Measurements from ENCODE around the gene TSPAN16. TPM values are rescaled to one million over a fixed set of nuclear protein-coding genes. Genes with fewer than 3 reads are reported as not detected.

Gene TSPAN16
- total RNA-seq, 8 experiments from 2014 or later = not detected

DNA sequence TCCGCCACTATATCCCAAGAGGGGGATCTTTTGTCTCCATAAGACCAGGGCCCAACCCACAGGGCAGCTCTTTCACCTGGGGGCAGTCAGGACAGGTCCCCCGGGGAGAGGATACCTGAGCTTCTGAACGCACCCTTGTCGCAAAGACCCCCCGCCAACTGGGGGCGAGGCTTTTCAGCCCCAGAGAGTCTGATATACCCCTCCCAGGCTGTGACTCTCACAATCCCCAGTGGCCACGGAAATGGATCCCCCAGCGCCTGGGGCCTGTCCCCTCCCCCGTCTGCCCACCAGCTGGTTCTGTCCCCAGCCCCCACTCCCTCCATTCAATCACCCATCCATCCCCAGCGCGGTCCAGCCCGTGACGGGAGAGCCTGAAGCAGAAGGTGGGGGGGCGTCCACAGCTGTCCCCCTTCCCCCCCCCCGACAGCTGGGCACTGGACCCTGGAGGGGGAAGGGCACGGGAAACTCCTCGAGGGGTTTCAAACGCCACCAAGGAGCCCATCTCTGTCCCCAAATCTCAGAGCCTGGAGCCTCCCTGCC, 34.5 kb upstream of the TSPAN16 start:
- ATAC-seq (replicated peaks in 6 of 8) = peak in 5 of 8 experiments; percentile 58 to 68 (median 62)
- H3K4me3 ChIP-seq = peak overlapping the region; percentile 37 to 60 (median 47)
- in situ Hi-C loops (cut with MboI; ENCODE audit: low pct_unique_long_range_greater_than_20kb in 2 of 9, low sequenced_read_pairs in 9 of 9, unreplicated experiment in 9 of 9) = no loop called here
- peak overlapping the region in 1 of 2 donors; percentile 62 for H3K27ac ChIP-seq
- WGBS, 10 experiments = no CpG with 5 or more reads among the region's 18 CpGs
- H3K4me1 ChIP-seq (replicated peaks in 1 of 2) = peaks cover 0 to 4% of the 10 kb centered on the region in 2 donors

DNA sequence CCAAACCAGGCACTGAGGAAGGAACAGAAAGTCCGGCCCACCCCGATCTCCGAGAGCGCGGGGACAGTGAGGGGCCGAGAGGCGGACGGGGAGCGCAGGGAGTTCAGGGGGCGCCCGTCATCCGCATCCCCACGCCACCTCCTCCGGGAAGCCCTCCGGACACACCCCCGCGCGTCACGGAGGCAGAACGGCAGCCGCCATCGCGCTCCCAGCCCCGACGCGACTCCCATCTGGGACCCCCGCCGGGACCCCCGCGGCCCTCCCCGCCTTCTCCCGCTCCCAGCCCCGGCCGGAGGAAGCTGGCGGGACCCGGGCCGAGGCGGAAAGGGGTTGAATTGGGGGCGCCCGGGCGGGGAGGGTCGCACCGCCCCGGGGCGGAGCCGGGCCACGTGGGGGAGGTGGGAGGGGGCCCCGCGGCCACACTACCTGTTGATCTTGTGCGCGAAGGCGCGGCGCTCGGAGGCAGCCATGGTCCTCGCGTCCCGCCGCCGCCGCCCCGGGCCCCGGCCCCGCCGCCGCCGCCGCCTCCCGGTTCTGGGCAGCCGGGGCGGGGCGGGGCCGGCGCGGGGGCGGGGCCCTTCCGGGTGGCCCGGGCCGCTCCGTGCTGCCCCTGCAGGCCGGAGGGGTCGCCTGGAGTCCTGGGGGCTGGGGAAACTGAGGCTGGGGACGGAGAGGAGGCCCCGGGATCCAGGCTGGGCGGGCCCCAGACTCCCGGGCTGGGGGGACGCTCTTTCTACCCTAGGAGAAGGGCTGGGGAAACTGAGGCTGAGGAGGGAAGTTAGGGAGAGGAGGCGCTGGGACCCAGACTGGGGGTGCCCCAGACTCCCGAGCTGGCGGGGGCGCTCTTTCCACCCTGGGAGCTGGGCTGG, 33.8 kb upstream of the TSPAN16 start, which contains the start of gene DOCK6:
Gene DOCK6 (minus strand): TSS at position 554 of the 869 bp plus-strand sequence. CDS start 84 bp downstream, at position 470.
- peaks cover 0 to 4% of the 10 kb centered on the region in 2 donors for H3K4me1 ChIP-seq (replicated peaks in 1 of 2)
- ATAC-seq (replicated peaks in 6 of 8) = peak; percentile 37 to 60 (median 55)
- WGBS, 10 experiments = no CpG with 5 or more reads among the region's 91 CpGs
- peak within 1 kb of the TSS; percentile 37 to 60 (median 47) for H3K4me3 ChIP-seq
- in situ Hi-C loops (cut with MboI; ENCODE audit: low pct_unique_long_range_greater_than_20kb in 2 of 9, low sequenced_read_pairs in 9 of 9, unreplicated experiment in 9 of 9) = no loop called here
- peak within 1 kb of the TSS in 1 of 2 donors; percentile 62 for H3K27ac ChIP-seq

DNA sequence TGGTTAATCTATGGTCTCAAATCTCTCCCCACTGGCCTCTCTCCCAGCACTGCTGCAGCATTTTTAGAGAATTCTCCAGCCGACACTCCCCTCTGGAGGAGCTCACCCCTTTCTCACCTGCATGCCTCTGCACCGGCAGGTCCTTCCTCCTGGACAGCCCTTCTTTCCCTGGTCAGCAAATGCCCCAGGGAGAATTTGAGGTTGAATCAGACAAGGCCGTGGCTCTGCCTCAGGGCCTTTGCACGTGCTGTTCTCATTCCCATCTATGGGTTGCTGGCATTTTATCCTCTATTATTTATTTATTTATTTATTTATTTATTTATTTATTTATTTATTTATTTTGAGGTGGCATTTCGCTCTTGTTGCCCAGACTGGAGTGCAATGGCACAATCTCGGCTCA, 32.2 kb upstream of the TSPAN16 start:
- Histone ChIP-seq H3K4me1 (replicated peaks in 1 of 2) (peaks cover 0 to 4% of the 10 kb centered on the region in 2 donors), H3K4me3 (no peak overlapping the region), H3K27ac (no peak overlapping the region)
- 88 to 100% (median 93%) methylated on average over 3 to 4 of the region's 6 CpGs; no CpG with 5 or more reads in 4 of the 10 experiments for WGBS, 10 experiments
- no peak for ATAC-seq (replicated peaks in 6 of 8)
- in situ Hi-C loops (cut with MboI; ENCODE audit: low pct_unique_long_range_greater_than_20kb in 2 of 9, low sequenced_read_pairs in 9 of 9, unreplicated experiment in 9 of 9) = no loop called here

DNA sequence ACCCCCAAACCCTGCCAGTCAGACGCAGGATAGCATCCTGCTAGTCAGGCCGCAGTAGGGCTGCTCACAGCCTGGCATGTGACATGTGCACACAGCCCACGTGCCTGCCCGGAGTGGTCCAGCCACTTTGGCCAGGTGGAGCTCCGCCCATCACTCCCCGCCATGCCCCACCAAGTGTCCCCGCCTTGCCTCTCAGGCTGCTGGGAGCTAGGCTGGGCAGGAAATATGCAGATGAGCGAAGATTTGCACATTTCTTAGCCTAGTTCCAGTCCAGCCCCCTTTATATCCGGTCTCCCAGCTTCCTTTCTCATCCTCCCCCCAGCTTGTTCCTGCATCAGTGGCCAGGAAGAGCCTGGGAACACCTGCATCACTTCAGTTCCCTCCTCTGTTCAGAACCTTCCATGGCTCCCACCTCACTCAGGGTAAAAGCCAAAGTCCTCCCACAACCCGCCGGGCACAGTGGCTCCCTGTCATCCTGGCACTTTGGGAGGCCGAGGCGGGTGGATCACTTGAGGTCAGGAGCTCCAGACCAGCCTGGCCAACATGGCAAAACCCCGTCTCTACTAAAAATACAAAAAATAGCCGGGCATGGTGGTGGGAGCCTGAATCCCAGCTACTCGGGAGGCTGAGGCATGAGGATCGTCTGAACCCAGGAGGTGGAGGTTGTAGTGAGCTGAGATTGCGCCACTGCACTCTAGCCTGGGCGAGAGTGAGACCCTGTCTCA, 31.3 kb upstream of the TSPAN16 start:
- WGBS, 10 experiments = 37 to 100% (median 89%) methylated on average over 1 to 5 of the region's 19 CpGs; no CpG with 5 or more reads in 2 of the 10 experiments
- peaks cover 0 to 9% of the 10 kb centered on the region in 2 donors for H3K4me1 ChIP-seq (replicated peaks in 1 of 2)
- no peak overlapping the region for H3K4me3 ChIP-seq
- H3K27ac ChIP-seq = no peak overlapping the region
- ATAC-seq (replicated peaks in 6 of 8) = peak; percentile 18 to 89 (median 74)
- in situ Hi-C loops (cut with MboI; ENCODE audit: low pct_unique_long_range_greater_than_20kb in 2 of 9, low sequenced_read_pairs in 9 of 9, unreplicated experiment in 9 of 9) = no loop called here

GRCh38 chr19:11265177-11265784, 30.7 kb upstream of the TSPAN16 start:
- Histone ChIP-seq H3K4me3 (no peak overlapping the region), H3K27ac (no peak overlapping the region), H3K4me1 (replicated peaks in 1 of 2) (peaks cover 0 to 9% of the 10 kb centered on the region in 2 donors)
- 40 to 100% (median 81%) methylated on average over 1 to 4 of the region's 6 CpGs; no CpG with 5 or more reads in 3 of the 10 experiments for WGBS, 10 experiments
- ATAC-seq (replicated peaks in 6 of 8) = no peak
- in situ Hi-C loops (cut with MboI; ENCODE audit: low pct_unique_long_range_greater_than_20kb in 2 of 9, low sequenced_read_pairs in 9 of 9, unreplicated experiment in 9 of 9) = no loop called here

DNA sequence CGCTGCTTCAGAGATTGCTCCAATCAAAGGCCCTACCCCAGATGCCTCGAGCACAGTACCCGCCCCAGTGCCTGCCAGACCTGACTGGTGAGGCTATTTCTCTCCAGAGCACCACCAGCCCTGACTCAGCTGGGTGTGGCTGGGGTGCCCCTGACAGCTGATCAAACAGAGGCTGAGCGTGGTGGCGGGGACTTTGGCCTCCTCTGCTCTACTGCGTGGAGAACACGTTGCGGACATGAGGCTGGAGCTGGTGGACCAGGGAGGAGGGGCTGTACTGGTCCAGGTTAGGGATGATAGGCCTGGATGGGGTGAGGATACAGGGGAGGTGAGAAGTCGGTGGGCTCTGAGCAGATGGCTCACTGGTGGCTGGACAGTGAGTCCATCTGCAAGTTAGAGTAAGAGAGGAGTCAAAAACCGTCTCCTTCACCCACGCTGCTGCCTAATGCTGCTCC, 30.1 kb upstream of the TSPAN16 start:
- Histone ChIP-seq H3K27ac (no peak overlapping the region), H3K4me3 (no peak overlapping the region), H3K4me1 (replicated peaks in 1 of 2) (peaks cover 0 to 9% of the 10 kb centered on the region in 2 donors)
- ATAC-seq (replicated peaks in 6 of 8) = peak in 4 of 8 experiments; percentile 8 to 47 (median 12)
- in situ Hi-C loops (cut with MboI; ENCODE audit: low pct_unique_long_range_greater_than_20kb in 2 of 9, low sequenced_read_pairs in 9 of 9, unreplicated experiment in 9 of 9) = no loop called here
- 40 to 100% (median 83%) methylated on average over 1 to 6 of the region's 11 CpGs; no CpG with 5 or more reads in 4 of the 10 experiments for WGBS, 10 experiments

DNA sequence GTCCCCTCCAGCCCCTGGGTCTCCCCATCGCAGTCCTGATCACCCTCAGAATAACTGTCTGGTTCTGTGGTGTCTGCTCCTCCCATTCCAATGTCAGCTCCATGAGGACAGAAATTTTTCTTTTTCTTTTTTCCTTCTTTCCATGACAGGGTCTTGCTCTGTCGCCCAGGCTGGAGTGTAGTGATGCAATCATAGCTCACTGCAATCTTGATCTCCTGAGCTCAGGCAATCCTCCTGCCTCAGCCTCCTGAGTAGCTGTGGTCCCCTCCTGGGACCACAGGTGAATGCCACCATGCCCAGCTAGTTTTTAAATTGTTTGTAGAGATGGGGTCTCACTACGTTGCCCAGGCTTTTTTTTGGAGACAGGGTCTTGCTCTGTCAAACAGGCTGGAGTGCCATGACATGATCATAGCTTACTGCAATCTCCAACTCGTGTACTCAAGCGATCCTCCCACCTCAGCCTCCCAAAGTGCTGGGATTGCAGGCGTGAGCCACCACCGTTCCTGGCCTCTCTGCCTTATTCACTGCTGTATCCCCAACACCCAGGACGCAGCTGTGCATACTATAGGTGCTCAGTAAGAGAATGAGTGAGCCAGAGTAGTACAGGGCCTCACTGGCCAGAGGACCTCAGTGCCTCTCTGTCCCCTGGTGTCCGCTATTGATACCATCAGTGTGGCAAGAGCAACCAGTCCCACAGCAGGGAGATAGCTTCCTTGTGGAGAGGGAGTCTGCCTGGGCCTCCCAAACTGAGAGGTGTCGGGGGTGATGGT, 28.5 kb upstream of the TSPAN16 start:
- 66 to 100% (median 80%) methylated on average over 1 to 3 of the region's 10 CpGs; no CpG with 5 or more reads in 4 of the 10 experiments for WGBS, 10 experiments
- in situ Hi-C loops (cut with MboI; ENCODE audit: low pct_unique_long_range_greater_than_20kb in 2 of 9, low sequenced_read_pairs in 9 of 9, unreplicated experiment in 9 of 9) = no loop called here
- ATAC-seq (replicated peaks in 6 of 8) = no peak
- Histone ChIP-seq H3K4me1 (replicated peaks in 1 of 2) (peaks cover 0 to 9% of the 10 kb centered on the region in 2 donors), H3K27ac (no peak overlapping the region), H3K4me3 (no peak overlapping the region)

DNA sequence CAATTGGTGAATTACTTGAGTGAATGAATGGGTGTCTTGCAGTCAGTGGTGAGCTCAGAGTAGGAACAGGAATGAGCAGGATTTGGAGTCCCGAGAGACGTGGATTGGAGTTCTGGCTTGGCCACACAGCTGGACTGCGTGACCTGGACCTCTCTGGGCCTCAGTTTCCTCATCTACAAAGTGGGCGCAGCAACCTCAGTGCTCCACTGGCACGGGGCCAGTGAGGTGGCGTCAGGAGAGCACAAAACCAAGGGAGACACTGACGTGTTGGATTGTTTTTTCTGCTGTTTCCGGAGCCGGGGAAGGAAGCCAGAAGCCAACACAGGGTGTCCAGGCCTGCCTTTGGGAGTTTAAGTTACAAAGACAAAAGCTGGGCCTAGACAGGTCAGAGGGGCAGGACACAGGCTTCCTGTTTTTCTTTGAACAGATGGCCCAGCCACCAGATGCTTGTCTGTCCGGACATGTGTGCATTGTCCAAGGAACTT, 27.1 kb upstream of the TSPAN16 start:
- in situ Hi-C loops (cut with MboI; ENCODE audit: low pct_unique_long_range_greater_than_20kb in 2 of 9, low sequenced_read_pairs in 9 of 9, unreplicated experiment in 9 of 9) = no loop called here
- peak in 1 of 8 experiments; percentile 3 for ATAC-seq (replicated peaks in 6 of 8)
- Histone ChIP-seq H3K27ac (peak overlapping the region in 1 of 2 donors; percentile 12), H3K4me1 (replicated peaks in 1 of 2) (peaks cover 0 to 9% of the 10 kb centered on the region in 2 donors), H3K4me3 (no peak overlapping the region)
- WGBS, 10 experiments = 17 to 71% (median 33%) methylated on average over 1 to 9 of the region's 10 CpGs; no CpG with 5 or more reads in 3 of the 10 experiments

- peaks cover 0 to 5% of the 10 kb centered on the region in 2 donors for H3K4me1 ChIP-seq (replicated peaks in 1 of 2)
- peak overlapping the region in 1 of 2 donors; percentile 12 for H3K27ac ChIP-seq
- no peak overlapping the region for H3K4me3 ChIP-seq
- 0 to 82% (median 45%) methylated on average over 1 to 7 of the region's 7 CpGs; no CpG with 5 or more reads in 2 of the 10 experiments for WGBS, 10 experiments
- in situ Hi-C loops (cut with MboI; ENCODE audit: low pct_unique_long_range_greater_than_20kb in 2 of 9, low sequenced_read_pairs in 9 of 9, unreplicated experiment in 9 of 9) = no loop called here
- peak in 3 of 8 experiments; percentile 4 to 17 (median 4) for ATAC-seq (replicated peaks in 6 of 8)
These were observed 26.6 kb upstream of the TSPAN16 start for GRCh38 chr19:11269408-11269807.

DNA sequence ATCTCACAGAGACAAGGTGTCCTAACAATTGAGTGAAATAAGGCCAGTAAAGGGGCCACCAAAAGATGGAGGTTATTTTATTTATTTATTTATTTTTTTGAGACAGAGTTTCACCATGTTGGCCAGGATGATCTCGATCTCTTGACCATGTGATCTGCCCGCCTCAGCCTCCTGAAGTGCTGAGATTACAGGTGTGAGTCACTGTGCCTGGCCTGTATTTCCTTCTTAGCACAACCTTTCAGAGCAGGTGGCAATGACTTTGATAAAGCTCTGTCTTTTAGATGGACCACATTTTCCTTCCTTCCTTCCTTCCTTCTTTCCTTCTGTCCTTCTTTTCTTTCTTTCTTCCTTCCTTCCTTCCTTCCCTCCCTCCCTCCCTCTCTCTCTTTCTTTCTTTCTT, 22.7 kb upstream of the TSPAN16 start:
- peaks cover 0 to 9% of the 10 kb centered on the region in 2 donors for H3K4me1 ChIP-seq (replicated peaks in 1 of 2)
- WGBS, 10 experiments = 60 to 100% (median 95%) methylated on average over 1 to 2 of the region's 2 CpGs; no CpG with 5 or more reads in 7 of the 10 experiments
- peak in 1 of 8 experiments; percentile 58 for ATAC-seq (replicated peaks in 6 of 8)
- H3K4me3 ChIP-seq = no peak overlapping the region
- no peak overlapping the region for H3K27ac ChIP-seq
- in situ Hi-C loops (cut with MboI; ENCODE audit: low pct_unique_long_range_greater_than_20kb in 2 of 9, low sequenced_read_pairs in 9 of 9, unreplicated experiment in 9 of 9) = no loop called here

DNA sequence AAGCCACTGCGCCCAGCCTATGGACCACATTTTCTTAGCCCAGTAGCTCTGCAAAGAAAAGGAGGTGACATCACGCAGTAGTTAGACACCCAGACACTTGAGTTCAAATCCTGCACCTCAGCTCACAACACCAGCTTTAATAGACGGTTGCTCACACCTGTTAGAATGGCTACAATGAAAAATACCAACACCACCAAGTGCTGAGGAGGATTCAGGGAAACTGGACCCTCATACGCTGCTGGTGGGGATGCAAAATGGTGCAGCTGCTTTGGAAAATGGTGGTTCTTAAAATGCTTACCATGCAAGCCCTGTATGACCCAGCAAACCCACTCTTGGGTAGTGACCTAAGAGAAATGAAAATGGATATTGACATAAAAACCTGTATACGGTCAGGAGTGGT, 22.0 kb upstream of the TSPAN16 start:
- Histone ChIP-seq H3K4me1 (replicated peaks in 1 of 2) (peaks cover 0 to 8% of the 10 kb centered on the region in 2 donors), H3K27ac (no peak overlapping the region), H3K4me3 (no peak overlapping the region)
- 0 to 83% (median 50%) methylated on average over 1 to 5 of the region's 5 CpGs; no CpG with 5 or more reads in 1 of the 10 experiments for WGBS, 10 experiments
- no peak for ATAC-seq (replicated peaks in 6 of 8)
- in situ Hi-C loops (cut with MboI; ENCODE audit: low pct_unique_long_range_greater_than_20kb in 2 of 9, low sequenced_read_pairs in 9 of 9, unreplicated experiment in 9 of 9) = no loop called here

All from motor neuron (in vitro differentiated cells).